HL-60 (cell line): ENCODE data around the gene ZNF638.
"Not testable (repeated sequence)": the region's sequence is repeated elsewhere in the genome, so short reads cannot be mapped to it uniquely, and the experiment has no call there.

Source experiments
- DNase-seq, 2 experiments: peaks; one replicate each; pipeline ENCODE4 v3.0.0-alpha.2; 2010 to 2020; ENCODE audit warnings: low read depth in 1 of 2, low spot score in 1 of 2
- H3K27ac ChIP-seq: fragments of 250-450 bp; sonication (Bioruptor Pico); replicated peaks from 2 replicates; pipeline ENCODE4 v1.5.1; 2020; ENCODE audit warnings: mild to moderate bottlenecking, moderate library complexity
- H3K27me3 ChIP-seq: fragments of 250-450 bp; sonication (Bioruptor Pico); 2 replicates; pipeline ENCODE4 v1.5.1; 2021; ENCODE audit warnings: mild to moderate bottlenecking, moderate library complexity; ENCODE audit not compliant: insufficient read depth, poor library complexity, severe bottlenecking
- H3K4me3 ChIP-seq: replicated peaks from 2 replicates; pipeline ENCODE4 v1.5.1; 2011; ENCODE audit warnings: mild to moderate bottlenecking, control low read depth, low read length; ENCODE audit not compliant: insufficient read depth
- CTCF ChIP-seq: IDR thresholded peaks from one replicate; pipeline ENCODE4 v1.5.1; 2011; ENCODE audit warnings: low read length, control low read depth, inconsistent platforms; ENCODE audit not compliant: insufficient read depth
- GABPA ChIP-seq: IDR thresholded peaks from 2 replicates; pipeline ENCODE4 v1.6.1; 2012; ENCODE audit warnings: low read depth
- POLR2AphosphoS5 ChIP-seq: IDR thresholded peaks from 2 replicates; pipeline ENCODE4 v1.6.1; 2012; ENCODE audit warnings: low read depth
- REST ChIP-seq: IDR thresholded peaks from 2 replicates; pipeline ENCODE4 v1.6.1; 2012; ENCODE audit warnings: low read depth; ENCODE audit not compliant: insufficient replicate concordance
- SPI1 ChIP-seq: IDR thresholded peaks from 2 replicates; pipeline ENCODE4 v1.6.1; 2012; ENCODE audit warnings: low read depth, mild to moderate bottlenecking, borderline replicate concordance

The ZNF638 gene

GRCh38 chr2:71395471-71395870 lies 63.9 kb downstream of the ZNF638 start:
- no peak overlapping the region for H3K27ac ChIP-seq
- DNase-seq, result no peak
- no peaks in the 10 kb centered on the region for H3K27me3 ChIP-seq
- H3K4me3 ChIP-seq, result no peak overlapping the region
- TF ChIP-seq SPI1 (no peak), REST (no peak), CTCF (no peak), GABPA (no peak), POLR2AphosphoS5 (no peak)

- no peak overlapping the region for H3K27ac ChIP-seq
- TF ChIP-seq GABPA (no peak), POLR2AphosphoS5 (no peak), CTCF (no peak), REST (no peak), SPI1 (no peak)
- no peaks in the 10 kb centered on the region for H3K27me3 ChIP-seq
- no peak for DNase-seq
- H3K4me3 ChIP-seq, result no peak overlapping the region
Observed at GRCh38 chr2:71402427-71402826, 70.8 kb downstream of the ZNF638 start.

GRCh38 chr2:71409611-71410010 lies 78.0 kb downstream of the ZNF638 start:
- DNase-seq, result no peak
- H3K27me3 ChIP-seq, result no peaks in the 10 kb centered on the region
- H3K4me3 ChIP-seq, result no peak overlapping the region
- no peak for TF ChIP-seq SPI1
- no peak for TF ChIP-seq REST
- no peak overlapping the region for H3K27ac ChIP-seq

GRCh38 chr2:71410696-71411095 lies 79.1 kb downstream of the ZNF638 start:
- no peak for TF ChIP-seq SPI1
- H3K27me3 ChIP-seq, result no peaks in the 10 kb centered on the region
- no peak overlapping the region for H3K4me3 ChIP-seq
- H3K27ac ChIP-seq, result no peak overlapping the region
- no peak for DNase-seq

- H3K27ac ChIP-seq, result not testable (repeated sequence)
Observed at GRCh38 chr2:71416866-71417265, 85.3 kb downstream of the ZNF638 start.

More at GRCh38 chr2:71416866-71417265, 85.3 kb downstream of the ZNF638 start:
- H3K4me3 ChIP-seq, H3K27me3 ChIP-seq, DNase-seq: not testable (repeated sequence)
